SK-MEL-5 (cell line): Measurements from ENCODE around the gene SYCP2L. TPM values are rescaled to one million over a fixed set of nuclear protein-coding genes. Genes with fewer than 3 reads are reported as not detected.

Experiments used
- DNase-seq: peaks from one replicate; pipeline ENCODE4 v3.0.0-alpha.2; 2016; ENCODE audit warnings: low read depth, low spot score
- in situ Hi-C: cut with HindIII; loops from 2 replicates; pipeline ENCODE4 v1.10.0; 2016; ENCODE audit warnings: low sequenced_read_pairs, high pct_unique_total_duplicates, low pct_unique_long_range_greater_than_20kb
- total RNA-seq: library from RNA; depleted of rRNA; stranded (reverse); fragments of >200 nt; shearing (Covaris generic); gene quantifications from 2 replicates; pipeline ENCODE4 v1.2.3, GENCODE V29; 2014

Gene SYCP2L
- total RNA-seq, 1 experiment from 2014 or later: 5.6 TPM

GRCh38 chr6:10933126-10933525, 46.3 kb downstream of the SYCP2L start:
- no peak for DNase-seq
- in situ Hi-C loops: no loop called here

- in situ Hi-C loops: no loop called here
These were observed 53.0 kb downstream of the SYCP2L start for GRCh38 chr6:10939840-10940239.

GRCh38 chr6:10945845-10946244, 59.0 kb downstream of the SYCP2L start:
- DNase-seq: no peak
- in situ Hi-C loops: no loop called here

More at GRCh38 chr6:10939840-10940239, 53.0 kb downstream of the SYCP2L start:
- no peak for DNase-seq

GRCh38 chr6:10947966-10948365, 61.1 kb downstream of the SYCP2L start:
- DNase-seq: no peak
- in situ Hi-C loops: no loop called here

GRCh38 chr6:10949579-10950490, 63.0 kb downstream of the SYCP2L start:
- in situ Hi-C loops: loop anchor here (10.0 kb wide), 1 partner anchor 115 kb away; no protein-coding TSS in a partner anchor
- no peak for DNase-seq

- peak; percentile 80 for DNase-seq
- in situ Hi-C loops: loop anchor here (10.0 kb wide), 1 partner anchor 113 kb away; no protein-coding TSS in a partner anchor
These were observed 64.9 kb downstream of the SYCP2L start for GRCh38 chr6:10951675-10952282.

GRCh38 chr6:10954590-10955010, 67.7 kb downstream of the SYCP2L start:
- in situ Hi-C loops: loop anchor here (10.0 kb wide), 1 partner anchor 110 kb away; no protein-coding TSS in a partner anchor
- peak; percentile 94 for DNase-seq

- DNase-seq: no peak
- in situ Hi-C loops: loop anchor here (10.0 kb wide), 1 partner anchor 108 kb away; no protein-coding TSS in a partner anchor
These were observed 69.9 kb downstream of the SYCP2L start for GRCh38 chr6:10956776-10957175.

GRCh38 chr6:10957414-10957886, 70.6 kb downstream of the SYCP2L start:
- in situ Hi-C loops: loop anchor here (10.0 kb wide), 1 partner anchor 107 kb away; no protein-coding TSS in a partner anchor

GRCh38 chr6:10960171-10960570, 73.3 kb downstream of the SYCP2L start:
- in situ Hi-C loops: loop anchor here (10.0 kb wide), 1 partner anchor 85 kb away; the partner anchor contains the start of gene ELOVL2
- no peak for DNase-seq

More at GRCh38 chr6:10957414-10957886, 70.6 kb downstream of the SYCP2L start:
- no peak for DNase-seq

GRCh38 chr6:10961837-10962236, 75.0 kb downstream of the SYCP2L start:
- in situ Hi-C loops: loop anchor here (10.0 kb wide), 1 partner anchor 83 kb away; the partner anchor contains the start of gene ELOVL2
- no peak for DNase-seq

- no peak for DNase-seq
- in situ Hi-C loops: loop anchor here (10.0 kb wide), 1 partner anchor 82 kb away; the partner anchor contains the start of gene ELOVL2
These were observed 75.8 kb downstream of the SYCP2L start for GRCh38 chr6:10962673-10963072.

- in situ Hi-C loops: loop anchor here (10.0 kb wide), 1 partner anchor 82 kb away; the partner anchor contains the start of gene ELOVL2
- no peak for DNase-seq
These were observed 76.3 kb downstream of the SYCP2L start for GRCh38 chr6:10963113-10963512.

GRCh38 chr6:10964684-10965083, 77.8 kb downstream of the SYCP2L start:
- no peak for DNase-seq
- in situ Hi-C loops: loop anchor here (10.0 kb wide), 1 partner anchor 80 kb away; the partner anchor contains the start of gene ELOVL2

- in situ Hi-C loops: loop anchor here (10.0 kb wide), 1 partner anchor 76 kb away; the partner anchor contains the start of gene ELOVL2
- no peak for DNase-seq
These were observed 81.9 kb downstream of the SYCP2L start for GRCh38 chr6:10968776-10969175.

- DNase-seq: no peak
- in situ Hi-C loops: no loop called here
These were observed 83.9 kb downstream of the SYCP2L start for GRCh38 chr6:10970731-10971130.

- in situ Hi-C loops: no loop called here
- DNase-seq: no peak
These were observed 85.3 kb downstream of the SYCP2L start for GRCh38 chr6:10972196-10972595.

- no peak for DNase-seq
- in situ Hi-C loops: no loop called here
These were observed 89.7 kb downstream of the SYCP2L start for GRCh38 chr6:10976571-10976970.
